ENCODE results near the gene ZRANB2.

The ZRANB2 gene

GRCh38 chr1:71014178-71014579, 66.7 kb downstream of the ZRANB2 start:
- Histone ChIP-seq H3K4me1 (ENCODE audit: control insufficient read depth, insufficient read depth, low read length) (no peaks in the 10 kb centered on the region), H3K36me3 (ENCODE audit: control insufficient read depth in 2 of 2, insufficient read depth in 1 of 2, low read length in 2 of 2) (no peaks in the 10 kb centered on the region), H3K27ac (ENCODE audit: extremely low read depth, low read depth, low read length) (no peak overlapping the region), H3K9me3 (ENCODE audit: control insufficient read depth, insufficient read depth, low read depth, low read length) (no peaks in the 10 kb centered on the region), H3K4me3 (ENCODE audit: low read depth, low read length) (no peak overlapping the region)
- POLR2A ChIA-PET = no interaction called here
- TF ChIP-seq ZNF202 (tag by site-specific recombination; IDR thresholded peaks at IDR 0.05; ENCODE audit: borderline replicate concordance) (no peak), ZNF10 (tag by site-specific recombination; IDR thresholded peaks at IDR 0.05) (no peak), ZNF302 (tag by site-specific recombination; IDR thresholded peaks at IDR 0.05; ENCODE audit: low read depth) (no peak), ZNF830 (tag by site-specific recombination; IDR thresholded peaks at IDR 0.05; ENCODE audit: low read depth) (no peak), TSHZ1 (tag by site-specific recombination; IDR thresholded peaks at IDR 0.05; ENCODE audit: borderline replicate concordance) (no peak), ZNF2 (tag by site-specific recombination; IDR thresholded peaks at IDR 0.05) (no peak), ZNF768 (tag by site-specific recombination; IDR thresholded peaks at IDR 0.05) (no peak)
- CTCF ChIA-PET = interaction anchor here (0.9 kb wide), 1 partner anchor 36 kb away, joined by 3 read pairs; no protein-coding TSS in a partner anchor
